ENCODE results near the gene GRAP. TPM values are rescaled to one million over a fixed set of nuclear protein-coding genes. Genes with fewer than 3 reads are reported as not detected.

Gene GRAP
- total and polyA plus RNA-seq, 2 experiments from 2014 or later = 0.54 TPM; not detected in 1

GRCh38 chr17:18974407-18975149 lies 72.2 kb downstream of the GRAP start:
- no peak for TF ChIP-seq CTCF (IDR thresholded peaks at IDR 0.05; ENCODE audit: poor library complexity)
- TF ChIP-seq EZH2 (IDR thresholded peaks at IDR 0.05; ENCODE audit: borderline replicate concordance) = no peak
- no peak for TF ChIP-seq EZH2phosphoT487 (IDR thresholded peaks at IDR 0.05; ENCODE audit: low read depth, severe bottlenecking, unreplicated experiment)
- Histone ChIP-seq H3K4me3 (no peak overlapping the region), H2AFZ (no peak overlapping the region), H3K27me3 (no peaks in the 10 kb centered on the region), H4K20me1 (ENCODE audit: insufficient read depth, poor library complexity, severe bottlenecking) (no peaks in the 10 kb centered on the region), H3K79me2 (no peaks in the 10 kb centered on the region), H3K27ac (no peak overlapping the region), H3K9me2 (replicated peaks; ENCODE audit: insufficient read depth) (no peaks in the 10 kb centered on the region), H3K4me1 (ENCODE audit: insufficient read depth) (peaks cover 6% of the 10 kb centered on the region), H3K9me3 (ENCODE audit: low read depth) (no peaks in the 10 kb centered on the region), H3K4me2 (no peak overlapping the region), H3K36me3 (replicated peaks; ENCODE audit: insufficient read depth, low read depth) (no peaks in the 10 kb centered on the region)
- no peak for DNase-seq (ENCODE audit: low spot score)
- WGBS (ENCODE audit: low lambda C conversion rate, missing lambda C conversion rate) = 92% methylated on average over 10 of the region's 10 CpGs

- H3K36me3 ChIP-seq (replicated peaks; ENCODE audit: insufficient read depth, low read depth) = no peaks in the 10 kb centered on the region
- H3K27me3 ChIP-seq = no peaks in the 10 kb centered on the region
- no peaks in the 10 kb centered on the region for H4K20me1 ChIP-seq (ENCODE audit: insufficient read depth, poor library complexity, severe bottlenecking)
- H3K79me2 ChIP-seq = no peaks in the 10 kb centered on the region
- H3K4me3 ChIP-seq = no peak overlapping the region
- 94% methylated on average over 7 of the region's 7 CpGs for WGBS (ENCODE audit: low lambda C conversion rate, missing lambda C conversion rate)
- no peak overlapping the region for H3K4me2 ChIP-seq
- H3K9me3 ChIP-seq (ENCODE audit: low read depth) = no peaks in the 10 kb centered on the region
- H3K4me1 ChIP-seq (ENCODE audit: insufficient read depth) = peaks cover 24% of the 10 kb centered on the region
- DNase-seq (ENCODE audit: low spot score) = no peak
- no peak overlapping the region for H3K27ac ChIP-seq
- TF ChIP-seq EZH2 (IDR thresholded peaks at IDR 0.05; ENCODE audit: borderline replicate concordance) (no peak), CTCF (IDR thresholded peaks at IDR 0.05; ENCODE audit: poor library complexity) (no peak), EZH2phosphoT487 (IDR thresholded peaks at IDR 0.05; ENCODE audit: low read depth, severe bottlenecking, unreplicated experiment) (no peak)
- H3K9me2 ChIP-seq (replicated peaks; ENCODE audit: insufficient read depth) = no peaks in the 10 kb centered on the region
- no peak overlapping the region for H2AFZ ChIP-seq
These were observed 75.0 kb downstream of the GRAP start for GRCh38 chr17:18971801-18972200.

Small RNA genes lying within 50 kb of the gene (small RNA-seq; reads per million reads assigned to genes)
- not detected for gene AC090286.3

Other genes with a start within 250 kb of the GRAP start
- 49.8 and 55.7 TPM in 2 replicates for gene PRPSAP2, start 188.8 kb downstream of the GRAP start, total RNA-seq
- 25.0 and 32.1 TPM in 2 replicates for gene PRPSAP2, start 188.8 kb downstream of the GRAP start, polyA plus RNA-seq
- not detected in 2 replicates for gene SLC5A10, start 94.8 kb downstream of the GRAP start, total RNA-seq
- gene SLC5A10, start 94.8 kb downstream of the GRAP start, polyA plus RNA-seq = 0.22 TPM in 1 of 2 replicates, not detected in the other
- 19.3 and 25.4 TPM in 2 replicates for gene FAM83G, start 42.2 kb downstream of the GRAP start, total RNA-seq
- 13.9 and 14.7 TPM in 2 replicates for gene FAM83G, start 42.2 kb downstream of the GRAP start, polyA plus RNA-seq
- not detected in 2 replicates for gene GRAPL, start 80.6 kb upstream of the GRAP start, total RNA-seq
- gene GRAPL, start 80.6 kb upstream of the GRAP start, polyA plus RNA-seq = not detected in 2 replicates
- 19.0 and 19.9 TPM in 2 replicates for gene EPN2, start 190.4 kb upstream of the GRAP start, total RNA-seq
- 35.9 and 48.2 TPM in 2 replicates for gene EPN2, start 190.4 kb upstream of the GRAP start, polyA plus RNA-seq